ENCODE results near the gene TMEM62. TPM values are rescaled to one million over a fixed set of nuclear protein-coding genes. Genes with fewer than 3 reads are reported as not detected.
"Not testable (repeated sequence)": the region's sequence is repeated elsewhere in the genome, so short reads cannot be mapped to it uniquely, and the experiment has no call there.

The TMEM62 gene
- total RNA-seq, 1 donor from 2014 or later, result 11.5 TPM

DNA sequence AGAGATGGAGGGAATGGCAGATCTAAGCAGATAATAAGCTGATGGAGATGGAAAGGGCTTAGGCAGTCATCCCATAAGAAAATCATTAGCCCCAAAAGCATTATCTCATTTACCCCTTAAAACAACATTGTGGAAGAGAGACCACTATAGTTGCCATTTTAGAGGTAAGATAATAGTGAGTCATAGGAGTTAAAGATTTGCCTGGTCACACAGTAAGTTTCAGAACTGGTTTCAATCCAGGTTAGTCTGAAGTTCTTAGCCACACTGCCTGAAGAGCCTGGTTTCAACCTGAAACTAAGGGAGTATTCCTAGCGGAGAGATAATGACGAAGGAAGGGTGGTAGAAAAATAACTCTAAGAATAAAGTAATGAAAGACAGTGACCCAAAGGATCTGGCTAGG is 14.6 kb upstream of the TMEM62 start:
- Mint-ChIP-seq H3K27me3 (peaks cover 39% of the 10 kb centered on the region), H3K36me3 (no peaks in the 10 kb centered on the region), H3K4me1 (ENCODE audit: unreplicated experiment) (peaks cover 9% of the 10 kb centered on the region), H3K27ac (no peak overlapping the region), H3K4me3 (no peak overlapping the region), H3K9me3 (no peaks in the 10 kb centered on the region)
- DNase-seq (ENCODE audit: extremely low spot score, unreplicated experiment), result no peak
- TF ChIP-seq, protein P1, sequence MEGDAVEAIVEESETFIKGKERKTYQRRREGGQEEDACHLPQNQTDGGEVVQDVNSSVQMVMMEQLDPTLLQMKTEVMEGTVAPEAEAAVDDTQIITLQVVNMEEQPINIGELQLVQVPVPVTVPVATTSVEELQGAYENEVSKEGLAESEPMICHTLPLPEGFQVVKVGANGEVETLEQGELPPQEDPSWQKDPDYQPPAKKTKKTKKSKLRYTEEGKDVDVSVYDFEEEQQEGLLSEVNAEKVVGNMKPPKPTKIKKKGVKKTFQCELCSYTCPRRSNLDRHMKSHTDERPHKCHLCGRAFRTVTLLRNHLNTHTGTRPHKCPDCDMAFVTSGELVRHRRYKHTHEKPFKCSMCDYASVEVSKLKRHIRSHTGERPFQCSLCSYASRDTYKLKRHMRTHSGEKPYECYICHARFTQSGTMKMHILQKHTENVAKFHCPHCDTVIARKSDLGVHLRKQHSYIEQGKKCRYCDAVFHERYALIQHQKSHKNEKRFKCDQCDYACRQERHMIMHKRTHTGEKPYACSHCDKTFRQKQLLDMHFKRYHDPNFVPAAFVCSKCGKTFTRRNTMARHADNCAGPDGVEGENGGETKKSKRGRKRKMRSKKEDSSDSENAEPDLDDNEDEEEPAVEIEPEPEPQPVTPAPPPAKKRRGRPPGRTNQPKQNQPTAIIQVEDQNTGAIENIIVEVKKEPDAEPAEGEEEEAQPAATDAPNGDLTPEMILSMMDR (conservative IDR thresholded peaks at IDR 0.05), result no peak

DNA sequence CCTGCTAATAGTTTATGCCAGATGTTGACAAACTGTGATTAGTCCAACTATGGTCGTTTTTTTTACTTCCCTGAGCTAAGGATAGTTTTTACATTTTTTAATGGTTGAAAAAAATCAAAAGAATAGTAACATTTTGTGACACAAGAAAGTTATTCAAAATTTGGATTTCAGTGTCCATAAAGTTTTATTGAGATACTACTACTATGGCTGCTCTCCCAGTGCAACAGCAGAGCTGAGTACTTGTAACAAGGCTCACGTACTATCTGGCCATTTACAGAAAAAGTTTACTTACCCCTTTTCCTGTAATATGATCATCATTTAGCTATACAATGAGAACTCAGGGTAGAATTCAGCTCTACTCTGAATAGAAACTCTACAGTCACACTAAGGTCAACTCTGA is 11.5 kb upstream of the TMEM62 start:
- TF ChIP-seq, protein P1 (conservative IDR thresholded peaks at IDR 0.05), result no peak
- no peak for DNase-seq (ENCODE audit: extremely low spot score, unreplicated experiment)
- H3K4me1 Mint-ChIP-seq (ENCODE audit: unreplicated experiment), result peaks cover 9% of the 10 kb centered on the region
- H3K4me3 Mint-ChIP-seq, result peak overlapping the region; percentile 49
- peaks cover 31% of the 10 kb centered on the region for H3K27me3 Mint-ChIP-seq
- no peaks in the 10 kb centered on the region for H3K36me3 Mint-ChIP-seq
- no peaks in the 10 kb centered on the region for H3K9me3 Mint-ChIP-seq
- no peak overlapping the region for H3K27ac Mint-ChIP-seq

DNA sequence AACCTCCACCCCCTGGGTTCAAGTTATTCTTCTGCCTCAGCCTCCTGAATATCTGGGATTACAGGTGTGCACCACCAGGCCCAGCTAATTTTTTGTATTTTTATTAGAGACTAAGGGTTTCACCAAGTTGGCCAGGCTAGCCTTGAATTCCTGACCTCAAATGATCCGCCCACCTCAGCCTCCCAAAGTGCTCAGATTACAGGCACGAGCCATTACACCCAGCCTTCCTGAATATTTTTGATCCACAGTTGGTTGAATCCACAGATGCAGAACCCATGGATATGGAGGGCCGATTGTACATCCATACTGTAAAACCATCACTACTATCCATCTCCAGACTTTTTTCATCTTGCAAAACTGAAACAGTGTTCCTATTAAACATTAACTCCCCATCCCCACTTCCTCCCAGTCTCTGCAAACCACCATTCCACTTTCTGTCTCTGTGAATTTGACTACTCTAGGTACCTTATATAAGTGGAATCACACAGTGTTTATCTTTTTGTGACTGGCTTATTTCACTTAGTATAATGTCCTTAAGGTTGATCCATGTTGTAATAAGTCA is 8.2 kb upstream of the TMEM62 start:
- Mint-ChIP-seq H3K9me3 (peaks cover 6% of the 10 kb centered on the region), H3K27ac (no peak overlapping the region), H3K4me1 (ENCODE audit: unreplicated experiment) (peaks cover 18% of the 10 kb centered on the region), H3K27me3 (peaks cover 9% of the 10 kb centered on the region), H3K36me3 (peaks cover 4% of the 10 kb centered on the region), H3K4me3 (no peak overlapping the region)
- DNase-seq (ENCODE audit: extremely low spot score, unreplicated experiment), result no peak
- TF ChIP-seq, protein P1 (conservative IDR thresholded peaks at IDR 0.05), result no peak

DNA sequence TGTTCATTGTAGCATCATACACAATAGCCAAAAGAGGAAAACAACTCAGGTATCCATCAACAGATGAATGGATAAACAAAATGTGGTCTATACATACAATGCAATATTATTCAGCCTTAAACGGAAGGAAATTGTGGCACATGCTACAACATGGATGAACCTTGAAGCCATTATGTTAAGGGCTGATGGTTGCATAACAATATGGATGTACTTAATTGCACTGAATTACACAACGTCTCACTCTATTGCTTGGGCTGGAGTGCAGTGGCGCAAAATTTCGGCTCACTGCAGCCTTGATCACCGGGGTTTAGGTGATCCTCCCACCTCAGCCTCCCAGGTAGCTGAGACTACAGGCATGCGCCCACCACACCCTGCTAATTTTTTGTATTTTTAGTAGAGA is 7.0 kb upstream of the TMEM62 start:
- Mint-ChIP-seq H3K27ac (no peak overlapping the region), H3K4me1 (ENCODE audit: unreplicated experiment) (peaks cover 18% of the 10 kb centered on the region), H3K27me3 (peaks cover 6% of the 10 kb centered on the region), H3K9me3 (peaks cover 6% of the 10 kb centered on the region), H3K4me3 (no peak overlapping the region), H3K36me3 (peaks cover 4% of the 10 kb centered on the region)
- DNase-seq (ENCODE audit: extremely low spot score, unreplicated experiment), result no peak
- TF ChIP-seq, protein P1 (conservative IDR thresholded peaks at IDR 0.05), result no peak

DNA sequence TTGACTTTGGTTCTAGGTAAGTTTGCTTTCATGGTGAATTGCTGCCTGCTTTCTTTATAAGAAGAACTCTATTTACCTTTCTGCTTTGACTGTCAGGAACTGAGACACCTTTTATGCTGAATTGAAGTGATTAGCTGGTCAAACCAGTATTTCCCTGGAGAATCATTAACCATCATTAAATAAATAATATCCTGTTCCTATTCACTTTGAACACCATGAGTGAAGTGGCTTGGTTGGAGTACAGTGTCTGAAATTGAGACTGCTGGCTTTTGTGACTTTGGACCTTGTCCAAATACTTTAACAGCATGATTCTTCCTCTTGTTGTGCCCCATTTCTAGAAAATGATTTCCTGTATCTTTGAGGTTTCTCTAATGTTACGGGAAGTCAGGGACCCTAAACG is 5.6 kb upstream of the TMEM62 start:
- Mint-ChIP-seq H3K27ac (peak overlapping the region; percentile 9), H3K36me3 (peaks cover 4% of the 10 kb centered on the region), H3K4me1 (ENCODE audit: unreplicated experiment) (peaks cover 15% of the 10 kb centered on the region), H3K4me3 (peak overlapping the region; percentile 27), H3K27me3 (peaks cover 6% of the 10 kb centered on the region), H3K9me3 (peaks cover 6% of the 10 kb centered on the region)
- no peak for DNase-seq (ENCODE audit: extremely low spot score, unreplicated experiment)
- TF ChIP-seq, protein P1 (conservative IDR thresholded peaks at IDR 0.05), result no peak

DNA sequence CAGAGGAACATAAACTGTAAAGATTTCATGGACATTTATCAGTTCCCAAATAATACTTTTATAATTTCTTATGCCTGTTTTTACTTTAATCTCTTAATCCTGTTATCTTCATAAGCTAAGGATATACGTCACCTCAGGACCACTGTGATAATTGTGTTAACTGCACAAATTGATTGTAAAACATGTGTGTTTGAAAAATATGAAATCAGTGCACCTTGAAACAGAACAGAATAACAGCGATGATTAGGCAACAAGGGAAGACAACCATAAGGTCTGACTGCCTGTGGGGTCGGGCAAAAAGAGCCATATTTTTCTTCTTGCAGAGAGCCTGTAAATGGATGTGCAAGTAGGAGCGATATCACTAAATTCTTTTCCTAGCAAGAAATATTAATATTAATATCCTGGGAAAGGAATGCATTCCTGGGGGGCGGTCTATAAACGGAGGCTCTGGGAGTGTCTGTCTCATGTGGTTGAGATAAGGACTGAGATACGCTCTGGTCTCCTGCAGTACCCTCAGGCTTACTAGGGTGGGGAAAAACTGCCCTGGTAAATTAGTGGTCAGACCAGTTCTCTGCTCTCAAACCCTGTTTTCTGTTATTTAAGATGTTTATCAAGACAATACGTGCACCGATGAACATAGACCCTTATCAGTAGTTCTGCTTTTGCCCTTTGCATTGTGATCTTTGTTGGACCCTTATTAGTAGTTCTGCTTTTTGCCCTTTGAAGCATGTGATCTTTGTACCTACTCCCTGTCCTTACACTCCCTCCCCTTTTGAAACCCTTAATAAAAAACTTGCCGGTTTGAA is 5.0 kb upstream of the TMEM62 start:
- not testable (repeated sequence) for H3K9me3 Mint-ChIP-seq; DNase-seq (ENCODE audit: extremely low spot score, unreplicated experiment); H3K4me3 Mint-ChIP-seq; H3K4me1 Mint-ChIP-seq (ENCODE audit: unreplicated experiment); H3K36me3 Mint-ChIP-seq; H3K27me3 Mint-ChIP-seq
- H3K27ac Mint-ChIP-seq, result peak overlapping the region; percentile 8

Data from type B pancreatic cell (in vitro differentiated cells).